Measurements from ENCODE around the gene RFC4. TPM values are rescaled to one million over a fixed set of nuclear protein-coding genes. Genes with fewer than 3 reads are reported as not detected.

The RFC4 gene
- total and polyA plus RNA-seq, 2 of the 8 experiments (the other 6 are each of a cell fraction or from before 2014, with no cell fraction given) = 21.8 to 86.9 TPM

DNA sequence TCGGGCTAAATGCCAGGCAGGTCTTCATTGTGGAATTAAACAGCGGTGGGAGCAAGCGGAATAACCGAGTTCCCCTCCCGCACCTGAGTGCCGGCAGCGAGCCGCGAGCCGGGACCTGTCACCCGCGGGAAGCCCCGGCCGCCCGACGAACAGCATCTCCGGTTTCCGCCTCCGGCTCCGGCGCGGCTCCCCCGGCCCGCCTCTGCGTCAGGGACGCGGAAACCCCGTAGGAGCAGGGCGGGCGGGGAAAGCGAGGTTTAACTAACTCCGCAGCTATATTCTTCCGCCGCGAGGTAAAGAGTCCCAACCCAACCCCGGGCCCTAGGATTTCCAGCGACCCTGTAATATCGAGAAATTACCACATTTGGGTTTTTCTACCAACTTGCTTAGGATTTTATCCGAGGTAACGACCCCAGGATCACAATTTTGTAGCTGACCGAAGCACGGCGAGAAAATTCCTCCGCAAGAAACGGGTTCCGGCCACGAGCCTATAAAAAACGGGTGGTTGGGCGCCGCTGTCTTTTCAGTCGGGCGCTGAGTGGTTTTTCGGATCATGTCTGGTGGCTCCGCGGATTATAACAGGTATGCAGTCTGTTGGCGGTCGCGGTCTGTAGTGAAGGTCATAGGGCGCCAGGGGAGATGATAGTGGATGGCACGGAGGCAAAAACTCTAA, 23.1 kb downstream of the RFC4 start, which contains the start of gene EIF4A2:
EIF4A2 (plus strand) TSS at position 520 of the 673 bp plus-strand sequence; CDS start at position 554, 34 bp downstream.
- Histone ChIP-seq H2BK120ac (replicated peaks; ENCODE audit: low read depth, low read length) (peak within 1 kb of the TSS; percentile 97), H3K4me3 (ENCODE audit: extremely low read depth in 1 of 4, insufficient read depth in 2 of 4, low read depth in 3 of 4, low read length in 4 of 4) (peak within 1 kb of the TSS; percentile 98 to 100 (median 99)), H4K20me1 (replicated peaks in 1 of 2; ENCODE audit: control insufficient read depth in 1 of 2, insufficient read depth in 2 of 2, low read length in 2 of 2) (peaks cover 24 to 33% of the 10 kb centered on the region in 2 experiments), H3K9me3 (ENCODE audit: insufficient read depth in 2 of 2, low read depth in 1 of 2, low read length in 1 of 2) (no peaks in the 10 kb centered on the region), H2BK20ac (ENCODE audit: low read length) (no peak within 1 kb of the TSS), H4K8ac (ENCODE audit: extremely low read depth, insufficient read depth, low read length) (peak within 1 kb of the TSS; percentile 92), H2BK12ac (ENCODE audit: low read depth, low read length) (no peak within 1 kb of the TSS; the same call in 1 of the 2 replicates), H3K4me2 (ENCODE audit: insufficient read depth in 1 of 2, low read depth in 2 of 2, low read length in 2 of 2) (peak within 1 kb of the TSS; percentile 86 to 95), H2AFZ (ENCODE audit: low read length) (peak within 1 kb of the TSS; percentile 99), H2BK5ac (ENCODE audit: low read depth, low read length) (peak within 1 kb of the TSS; percentile 98), H3K18ac (ENCODE audit: extremely low read depth, low read length) (peak within 1 kb of the TSS; percentile 98), H3K56ac (replicated peaks; ENCODE audit: insufficient read length, low read depth, low read length) (peak within 1 kb of the TSS; percentile 87), H3K23ac (ENCODE audit: insufficient read length) (no peak within 1 kb of the TSS), H3K79me2 (ENCODE audit: control insufficient read depth in 1 of 2, insufficient read depth in 2 of 2, low read length in 2 of 2) (peaks cover 18 to 47% of the 10 kb centered on the region in 2 experiments), H4K91ac (replicated peaks; ENCODE audit: insufficient read length, low read length) (peak within 1 kb of the TSS; percentile 83), H3K27ac (ENCODE audit: low read depth, low read length) (peak within 1 kb of the TSS; percentile 98), H2BK15ac (ENCODE audit: low read length) (no peak within 1 kb of the TSS), H3K23me2 (ENCODE audit: low read depth, low read length) (peaks cover 6% of the 10 kb centered on the region), H3K14ac (ENCODE audit: insufficient read length) (peak within 1 kb of the TSS; percentile 89), H3K79me1 (ENCODE audit: low read depth, low read length) (no peaks in the 10 kb centered on the region), H3K4ac (replicated peaks; ENCODE audit: insufficient read length, low read depth, low read length) (peak within 1 kb of the TSS; percentile 89), H4K5ac (ENCODE audit: insufficient read length, low read depth, low read length) (peak within 1 kb of the TSS; percentile 99), H3K9ac (replicated peaks in 1 of 4; ENCODE audit: extremely low read depth in 1 of 4, low read depth in 3 of 4, low read length in 3 of 4) (peak within 1 kb of the TSS; percentile 98 to 99 (median 98)), H3K36me3 (ENCODE audit: control insufficient read depth in 2 of 4, insufficient read depth in 4 of 4, low read length in 3 of 4) (peaks cover 29 to 45% (median 42%) of the 10 kb centered on the region in 4 experiments), H2AK5ac (ENCODE audit: low read depth, low read length) (peak within 1 kb of the TSS; percentile 67; the same call in 1 of the 2 replicates), H3K4me1 (replicated peaks in 1 of 4; ENCODE audit: control insufficient read depth in 3 of 4, insufficient read depth in 4 of 4, low read length in 3 of 4) (peaks cover 0 to 3% (median 1%) of the 10 kb centered on the region in 4 experiments; a peak in 2 of 7 replicates), H3K27me3 (replicated peaks in 1 of 4; ENCODE audit: control insufficient read depth in 3 of 4, extremely low read depth in 1 of 4, insufficient read depth in 3 of 4, low read length in 3 of 4) (no peaks in the 10 kb centered on the region)
- WGBS, 2 experiments (ENCODE audit: extremely low coverage in 1 of 2, insufficient coverage in 1 of 2, insufficient read length in 1 of 2, insufficient replicate concordance in 2 of 2, low coverage in 1 of 2, low lambda C conversion rate in 2 of 2, missing lambda C conversion rate in 1 of 2) = 1% methylated on average over 52 of the region's 60 CpGs; no CpG with 5 or more reads in 1 of the 2 experiments
- POLR2A ChIA-PET (ENCODE audit: partially characterized antibody) = interaction anchor here (0.7 to 4.9 kb wide), 78 partner anchors 9 to 846 kb away, joined by 3 to 170 read pairs (median 6); partner anchors contain the start of genes ADIPOQ, AHSG, DNAJB11 and FETUB
- CTCF ChIA-PET (ENCODE audit: partially characterized antibody) = interaction anchor here (1.0 to 4.8 kb wide), 4 partner anchors 31 to 193 kb away, joined by 3 to 13 read pairs (median 3); no protein-coding TSS in a partner anchor
- DNase-seq (ENCODE audit: low read depth in 1 of 2, low spot score in 2 of 2) (peak; percentile 51 to 93), FAIRE-seq (no peak)
- peak; percentile 16; the same call in 1 of the 2 replicates for TF ChIP-seq BRCA1 (IDR thresholded peaks at IDR 0.05; ENCODE audit: low read depth, low read length)
- TF ChIP-seq BACH1 (IDR thresholded peaks at IDR 0.05; ENCODE audit: low read length) = no peak
- no peak for TF ChIP-seq CHD1 (IDR thresholded peaks at IDR 0.05; ENCODE audit: low read depth, low read length)
- peak; percentile 48 for TF ChIP-seq KDM4A (IDR thresholded peaks at IDR 0.05; ENCODE audit: low read depth, low read length, severe bottlenecking)

Measured in H1 (cell line).